ENCODE measurements around the gene ISLR.

GRCh38 chr15:74179101-74179841, 5.8 kb downstream of the ISLR start:
- no peak for TF ChIP-seq CTCF (conservative IDR thresholded peaks at IDR 0.05)
- no peak for TF ChIP-seq ZFX (IDR thresholded peaks at IDR 0.05)
